OCI-LY1 (cell line): ENCODE measurements around the gene UNC13C.

Experiments used
- EZH2 ChIP-seq: fragments of 200-600 bp; sonication (generic), shearing (Covaris generic); IDR thresholded peaks from 2 replicates; pipeline ENCODE4 v1.8.0; 2017; ENCODE audit warnings: borderline replicate concordance, mixed run types, mild to moderate bottlenecking, antibody characterized with exemption, low read length, moderate library complexity, mixed read lengths
- TF ChIP-seq, protein P1 (sequence below): fragments of 200-600 bp; sonication (generic), shearing (Covaris generic); IDR thresholded peaks from 2 replicates; pipeline ENCODE4 v1.5.1; 2017; ENCODE audit warnings: mild to moderate bottlenecking, antibody characterized with exemption, low read length, moderate library complexity, mixed read lengths

- TF ChIP-seq, protein P1, sequence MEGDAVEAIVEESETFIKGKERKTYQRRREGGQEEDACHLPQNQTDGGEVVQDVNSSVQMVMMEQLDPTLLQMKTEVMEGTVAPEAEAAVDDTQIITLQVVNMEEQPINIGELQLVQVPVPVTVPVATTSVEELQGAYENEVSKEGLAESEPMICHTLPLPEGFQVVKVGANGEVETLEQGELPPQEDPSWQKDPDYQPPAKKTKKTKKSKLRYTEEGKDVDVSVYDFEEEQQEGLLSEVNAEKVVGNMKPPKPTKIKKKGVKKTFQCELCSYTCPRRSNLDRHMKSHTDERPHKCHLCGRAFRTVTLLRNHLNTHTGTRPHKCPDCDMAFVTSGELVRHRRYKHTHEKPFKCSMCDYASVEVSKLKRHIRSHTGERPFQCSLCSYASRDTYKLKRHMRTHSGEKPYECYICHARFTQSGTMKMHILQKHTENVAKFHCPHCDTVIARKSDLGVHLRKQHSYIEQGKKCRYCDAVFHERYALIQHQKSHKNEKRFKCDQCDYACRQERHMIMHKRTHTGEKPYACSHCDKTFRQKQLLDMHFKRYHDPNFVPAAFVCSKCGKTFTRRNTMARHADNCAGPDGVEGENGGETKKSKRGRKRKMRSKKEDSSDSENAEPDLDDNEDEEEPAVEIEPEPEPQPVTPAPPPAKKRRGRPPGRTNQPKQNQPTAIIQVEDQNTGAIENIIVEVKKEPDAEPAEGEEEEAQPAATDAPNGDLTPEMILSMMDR = no peak
- no peak for TF ChIP-seq EZH2
Measured at GRCh38 chr15:54088837-54089236, 110.6 kb downstream of the UNC13C start.
